WTC11 (cell line): ENCODE results near the gene ATP8B4. TPM values are rescaled to one million over a fixed set of nuclear protein-coding genes. Genes with fewer than 3 reads are reported as not detected.

Experiments
- ATAC-seq: fragments of 200-7000 bp; cut with Tn5 transposase; 2 replicates; pipeline ENCODE4 v1.10.0; 2021; ENCODE audit warnings: mild to moderate bottlenecking, moderate library complexity
- CTCF ChIA-PET: fragments of 300-600 bp; sonication (Branson Sonifier 250); formaldehyde crosslinking; loops from one replicate; lab custom pipeline; 2021; ENCODE audit warnings: antibody characterized with exemption; lab: Charles Lee
- POLR2A ChIA-PET: fragments of 350-600 bp; sonication (Branson Sonifier 250); formaldehyde crosslinking; loops from one replicate; lab custom pipeline; 2021; ENCODE audit warnings: antibody characterized with exemption; lab: Charles Lee
- DNase-seq: peaks from one replicate; pipeline ENCODE4 v3.0.0; 2021; ENCODE audit warnings: low spot score
- H3K27ac Mint-ChIP-seq: 2 replicates; pipeline ENCODE4 v1.8.0; 2021; ENCODE audit warnings: mixed read lengths
- H3K27me3 Mint-ChIP-seq: 2 replicates; pipeline ENCODE4 v1.8.0; 2021; ENCODE audit warnings: low read depth, mild to moderate bottlenecking, moderate library complexity, mixed read lengths
- H3K36me3 Mint-ChIP-seq: 2 replicates; pipeline ENCODE4 v1.8.0; 2021; ENCODE audit warnings: mixed read lengths
- H3K4me1 Mint-ChIP-seq: 2 replicates; pipeline ENCODE4 v1.8.0; 2022; ENCODE audit warnings: mixed read lengths
- H3K4me3 Mint-ChIP-seq: 2 replicates; pipeline ENCODE4 v1.8.0; 2021; ENCODE audit warnings: mild to moderate bottlenecking, moderate library complexity, mixed read lengths
- H3K9me3 Mint-ChIP-seq: 2 replicates; pipeline ENCODE4 v1.8.0; 2021; ENCODE audit warnings: mixed read lengths
- ATF3 ChIP-seq: sonication (generic); formaldehyde crosslinking; conservative IDR thresholded peaks from 2 replicates; pipeline ENCODE4 v1.8.1; 2022; ENCODE audit warnings: mild to moderate bottlenecking, missing genetic modification reagents
- CREM ChIP-seq: sonication (generic); formaldehyde crosslinking; IDR thresholded peaks from 2 replicates; pipeline ENCODE4 v1.8.1; 2022; ENCODE audit warnings: mild to moderate bottlenecking, missing genetic modification reagents, moderate library complexity
- ELF4 ChIP-seq: sonication (generic); formaldehyde crosslinking; IDR thresholded peaks from 2 replicates; pipeline ENCODE4 v1.8.1; 2022; ENCODE audit warnings: low read depth, mild to moderate bottlenecking, moderate library complexity, missing genetic modification reagents
- ERG ChIP-seq: fragments of 250-450 bp; sonication (Bioruptor Pico); IDR thresholded peaks from 2 replicates; pipeline ENCODE4 v1.8.0; 2021; ENCODE audit warnings: mild to moderate bottlenecking
- ESRRA ChIP-seq: sonication (generic); formaldehyde crosslinking; IDR thresholded peaks from 2 replicates; pipeline ENCODE4 v1.8.1; 2022; ENCODE audit warnings: mild to moderate bottlenecking, missing genetic modification reagents, borderline replicate concordance
- FOXJ3 ChIP-seq: sonication (generic); formaldehyde crosslinking; IDR thresholded peaks from 2 replicates; pipeline ENCODE4 v1.9.0; 2021; ENCODE audit warnings: missing genetic modification reagents, mild to moderate bottlenecking, borderline replicate concordance
- GTF2I ChIP-seq: fragments of 250-450 bp; sonication (Bioruptor Pico); conservative IDR thresholded peaks from 2 replicates; pipeline ENCODE4 v1.4.0; 2021; ENCODE audit warnings: mild to moderate bottlenecking
- IRF2 ChIP-seq: sonication (generic); formaldehyde crosslinking; IDR thresholded peaks from 2 replicates; pipeline ENCODE4 v1.8.0; 2022; ENCODE audit warnings: low read depth, missing genetic modification reagents, borderline replicate concordance
- OVOL2 ChIP-seq: fragments of 250-450 bp; sonication (Bioruptor Pico); IDR thresholded peaks from 2 replicates; pipeline ENCODE4 v1.9.0; 2021; ENCODE audit warnings: mild to moderate bottlenecking, borderline replicate concordance
- SMAD3 ChIP-seq: sonication (generic); formaldehyde crosslinking; IDR thresholded peaks from 2 replicates; pipeline ENCODE4 v1.8.0; 2022; ENCODE audit warnings: missing genetic modification reagents, mild to moderate bottlenecking, borderline replicate concordance
- SMAD4 ChIP-seq: sonication (generic); formaldehyde crosslinking; IDR thresholded peaks from 2 replicates; pipeline ENCODE4 v1.8.0; 2022; ENCODE audit warnings: mild to moderate bottlenecking, missing genetic modification reagents
- STAT6 ChIP-seq: sonication (generic); formaldehyde crosslinking; conservative IDR thresholded peaks from 2 replicates; pipeline ENCODE4 v1.8.1; 2023; ENCODE audit warnings: mild to moderate bottlenecking, low read depth, missing genetic modification reagents, moderate library complexity
- TEAD4 ChIP-seq: sonication (generic); formaldehyde crosslinking; IDR thresholded peaks from 2 replicates; pipeline ENCODE4 v1.8.0; 2022; ENCODE audit warnings: mild to moderate bottlenecking, missing genetic modification reagents
- ZNF263 ChIP-seq: sonication (generic); formaldehyde crosslinking; IDR thresholded peaks from 2 replicates; pipeline ENCODE4 v1.8.1; 2022; ENCODE audit warnings: low read depth, mild to moderate bottlenecking, moderate library complexity, missing genetic modification reagents
- ZNF317 ChIP-seq: sonication (generic); formaldehyde crosslinking; IDR thresholded peaks from 2 replicates; pipeline ENCODE4 v1.8.1; 2023; ENCODE audit warnings: low read depth, mild to moderate bottlenecking, moderate library complexity, missing genetic modification reagents, borderline replicate concordance
- ZNF423 ChIP-seq: fragments of 250-450 bp; sonication (Bioruptor Pico); IDR thresholded peaks from 2 replicates; pipeline ENCODE4 v2.1.2; 2022; ENCODE audit warnings: mild to moderate bottlenecking, moderate library complexity
- ZNF425 ChIP-seq: fragments of 250-450 bp; sonication (Bioruptor Pico); conservative IDR thresholded peaks from 2 replicates; pipeline ENCODE4 v1.9.0; 2021; ENCODE audit warnings: mild to moderate bottlenecking
- total RNA-seq: library from RNA; stranded (reverse); gene quantifications from 3 replicates; pipeline ENCODE4 v1.2.3, GENCODE V29; 2021
- TF ChIP-seq, protein P1 (sequence below): fragments of 250-450 bp; sonication (Bioruptor Pico); IDR thresholded peaks from 2 replicates; pipeline ENCODE4 v1.9.0; 2021; ENCODE audit warnings: mild to moderate bottlenecking, borderline replicate concordance
- TF ChIP-seq, protein P2 (sequence below): sonication (generic); formaldehyde crosslinking; IDR thresholded peaks from 2 replicates; pipeline ENCODE4 v1.8.1; 2023; ENCODE audit warnings: mild to moderate bottlenecking, missing genetic modification reagents, moderate library complexity
- TF ChIP-seq, protein P3 (sequence below): fragments of 250-450 bp; sonication (Bioruptor Pico); IDR thresholded peaks from 2 replicates; pipeline ENCODE4 v1.9.0; 2021; ENCODE audit warnings: mild to moderate bottlenecking

The ATP8B4 gene
- total RNA-seq, 1 experiment from 2014 or later = 0.37 TPM

GRCh38 chr15:50135031-50135551, 16.1 kb upstream of the ATP8B4 start:
- H3K4me1 Mint-ChIP-seq = 0 out of 2 replicates have a peak, but pooled peaks cover 3% of the 10 kb centered on the region
- H3K9me3 Mint-ChIP-seq = peaks cover 7% of the 10 kb centered on the region
- no peak for ATAC-seq
- no peak for TF ChIP-seq IRF2
- TF ChIP-seq STAT6 (CRISPR knock-in tag) = no peak
- TF ChIP-seq OVOL2 (CRISPR knock-in tag) = no peak
- no peak for TF ChIP-seq TEAD4
- no peak for TF ChIP-seq SMAD3 (CRISPR knock-in tag)
- no peak for TF ChIP-seq ZNF263 (CRISPR knock-in tag)
- no peak for TF ChIP-seq ERG (CRISPR knock-in tag)
- TF ChIP-seq ZNF423 (CRISPR knock-in tag) = no peak
- no peak for TF ChIP-seq ELF4 (CRISPR knock-in tag)
- no peak for TF ChIP-seq ESRRA (CRISPR knock-in tag)
- no peak for TF ChIP-seq SMAD4 (CRISPR knock-in tag)
- TF ChIP-seq GTF2I (CRISPR knock-in tag) = no peak
- TF ChIP-seq, protein P1, sequence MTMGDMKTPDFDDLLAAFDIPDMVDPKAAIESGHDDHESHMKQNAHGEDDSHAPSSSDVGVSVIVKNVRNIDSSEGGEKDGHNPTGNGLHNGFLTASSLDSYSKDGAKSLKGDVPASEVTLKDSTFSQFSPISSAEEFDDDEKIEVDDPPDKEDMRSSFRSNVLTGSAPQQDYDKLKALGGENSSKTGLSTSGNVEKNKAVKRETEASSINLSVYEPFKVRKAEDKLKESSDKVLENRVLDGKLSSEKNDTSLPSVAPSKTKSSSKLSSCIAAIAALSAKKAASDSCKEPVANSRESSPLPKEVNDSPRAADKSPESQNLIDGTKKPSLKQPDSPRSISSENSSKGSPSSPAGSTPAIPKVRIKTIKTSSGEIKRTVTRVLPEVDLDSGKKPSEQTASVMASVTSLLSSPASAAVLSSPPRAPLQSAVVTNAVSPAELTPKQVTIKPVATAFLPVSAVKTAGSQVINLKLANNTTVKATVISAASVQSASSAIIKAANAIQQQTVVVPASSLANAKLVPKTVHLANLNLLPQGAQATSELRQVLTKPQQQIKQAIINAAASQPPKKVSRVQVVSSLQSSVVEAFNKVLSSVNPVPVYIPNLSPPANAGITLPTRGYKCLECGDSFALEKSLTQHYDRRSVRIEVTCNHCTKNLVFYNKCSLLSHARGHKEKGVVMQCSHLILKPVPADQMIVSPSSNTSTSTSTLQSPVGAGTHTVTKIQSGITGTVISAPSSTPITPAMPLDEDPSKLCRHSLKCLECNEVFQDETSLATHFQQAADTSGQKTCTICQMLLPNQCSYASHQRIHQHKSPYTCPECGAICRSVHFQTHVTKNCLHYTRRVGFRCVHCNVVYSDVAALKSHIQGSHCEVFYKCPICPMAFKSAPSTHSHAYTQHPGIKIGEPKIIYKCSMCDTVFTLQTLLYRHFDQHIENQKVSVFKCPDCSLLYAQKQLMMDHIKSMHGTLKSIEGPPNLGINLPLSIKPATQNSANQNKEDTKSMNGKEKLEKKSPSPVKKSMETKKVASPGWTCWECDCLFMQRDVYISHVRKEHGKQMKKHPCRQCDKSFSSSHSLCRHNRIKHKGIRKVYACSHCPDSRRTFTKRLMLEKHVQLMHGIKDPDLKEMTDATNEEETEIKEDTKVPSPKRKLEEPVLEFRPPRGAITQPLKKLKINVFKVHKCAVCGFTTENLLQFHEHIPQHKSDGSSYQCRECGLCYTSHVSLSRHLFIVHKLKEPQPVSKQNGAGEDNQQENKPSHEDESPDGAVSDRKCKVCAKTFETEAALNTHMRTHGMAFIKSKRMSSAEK (CRISPR knock-in tag) = no peak
- TF ChIP-seq, all 79 proteins: peak for 0
- no peak for DNase-seq
- Mint-ChIP-seq H3K27ac (no peak overlapping the region), H3K4me3 (no peak overlapping the region), H3K36me3 (peaks cover 3% of the 10 kb centered on the region; the same call in 1 of the 2 replicates), H3K27me3 (no peaks in the 10 kb centered on the region)
- ChIA-PET POLR2A (no interaction called here), CTCF (interaction anchor here (0.6 to 1.1 kb wide), 2 partner anchors 9 to 10 kb away, joined by 3 read pairs; no protein-coding TSS in a partner anchor)

- DNase-seq (no peak), ATAC-seq (no peak)
- ChIA-PET CTCF (interaction anchor here (0.7 to 1.1 kb wide), 2 partner anchors 10 to 258 kb away, joined by 3 read pairs; no protein-coding TSS in a partner anchor), POLR2A (no interaction called here)
- no peak overlapping the region for H3K27ac Mint-ChIP-seq
- H3K9me3 Mint-ChIP-seq = peaks cover 7% of the 10 kb centered on the region
- 0 out of 2 replicates have a peak, but pooled peaks cover 3% of the 10 kb centered on the region for H3K4me1 Mint-ChIP-seq
- H3K27me3 Mint-ChIP-seq = no peaks in the 10 kb centered on the region
- H3K36me3 Mint-ChIP-seq = peaks cover 3% of the 10 kb centered on the region; the same call in 1 of the 2 replicates
- no peak overlapping the region for H3K4me3 Mint-ChIP-seq
- TF ChIP-seq ATF3 (CRISPR knock-in tag) (no peak), ZNF425 (CRISPR knock-in tag) (no peak), CREM (CRISPR knock-in tag) (no peak), ZNF317 (no peak), FOXJ3 (no peak), SMAD3 (CRISPR knock-in tag) (no peak), OVOL2 (CRISPR knock-in tag) (no peak)
- TF ChIP-seq, protein P2, sequence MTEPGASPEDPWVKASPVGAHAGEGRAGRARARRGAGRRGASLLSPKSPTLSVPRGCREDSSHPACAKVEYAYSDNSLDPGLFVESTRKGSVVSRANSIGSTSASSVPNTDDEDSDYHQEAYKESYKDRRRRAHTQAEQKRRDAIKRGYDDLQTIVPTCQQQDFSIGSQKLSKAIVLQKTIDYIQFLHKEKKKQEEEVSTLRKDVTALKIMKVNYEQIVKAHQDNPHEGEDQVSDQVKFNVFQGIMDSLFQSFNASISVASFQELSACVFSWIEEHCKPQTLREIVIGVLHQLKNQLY (CRISPR knock-in tag) = no peak
- TF ChIP-seq, protein P3, sequence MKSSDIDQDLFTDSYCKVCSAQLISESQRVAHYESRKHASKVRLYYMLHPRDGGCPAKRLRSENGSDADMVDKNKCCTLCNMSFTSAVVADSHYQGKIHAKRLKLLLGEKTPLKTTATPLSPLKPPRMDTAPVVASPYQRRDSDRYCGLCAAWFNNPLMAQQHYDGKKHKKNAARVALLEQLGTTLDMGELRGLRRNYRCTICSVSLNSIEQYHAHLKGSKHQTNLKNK (CRISPR knock-in tag) = no peak
These were observed 15.5 kb upstream of the ATP8B4 start for GRCh38 chr15:50134524-50135024.
